ENCODE results near the gene OR5D14.

OR5D14 gene

GRCh38 chr11:55826919-55827318, 31.6 kb downstream of the OR5D14 start, which contains the start of gene OR5L2:
Gene OR5L2 (plus strand): TSS chr11:55827219. CDS start chr11:55827219, 0 bp downstream.
- H3K4me3 ChIP-seq (ENCODE audit: low read depth, low read length) = no peak within 1 kb of the TSS
- DNase-seq (ENCODE audit: low read depth) = no peak
- TF ChIP-seq CTCF (conservative IDR thresholded peaks at IDR 0.05; ENCODE audit: low read depth, low read length) = no peak

- no peak within 1 kb of the TSS for H3K4me3 ChIP-seq (ENCODE audit: low read depth, low read length)
- no peak for TF ChIP-seq CTCF (conservative IDR thresholded peaks at IDR 0.05; ENCODE audit: low read depth, low read length)
- no peak for DNase-seq (ENCODE audit: low read depth)
Measured at GRCh38 chr11:55838452-55838851, 43.1 kb downstream of the OR5D14 start, which contains the start of gene OR5D16. Gene OR5D16 (plus strand): TSS chr11:55838752. CDS start chr11:55838752, 0 bp downstream.
